GM18907 (cell line): ENCODE data around the gene NUBPL.
A peak's percentile ranks its signal among the peaks of the same experiment; 100 is the strongest.

Experiments
- ATAC-seq: cut with Tn5 transposase; IDR thresholded peaks from one replicate; pipeline ENCODE4 v1.9.1; 2021; ENCODE audit warnings: mild to moderate bottlenecking, moderate library complexity; ENCODE audit not compliant: unreplicated experiment

The NUBPL gene, protein sequence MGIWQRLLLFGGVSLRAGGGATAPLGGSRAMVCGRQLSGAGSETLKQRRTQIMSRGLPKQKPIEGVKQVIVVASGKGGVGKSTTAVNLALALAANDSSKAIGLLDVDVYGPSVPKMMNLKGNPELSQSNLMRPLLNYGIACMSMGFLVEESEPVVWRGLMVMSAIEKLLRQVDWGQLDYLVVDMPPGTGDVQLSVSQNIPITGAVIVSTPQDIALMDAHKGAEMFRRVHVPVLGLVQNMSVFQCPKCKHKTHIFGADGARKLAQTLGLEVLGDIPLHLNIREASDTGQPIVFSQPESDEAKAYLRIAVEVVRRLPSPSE

DNA sequence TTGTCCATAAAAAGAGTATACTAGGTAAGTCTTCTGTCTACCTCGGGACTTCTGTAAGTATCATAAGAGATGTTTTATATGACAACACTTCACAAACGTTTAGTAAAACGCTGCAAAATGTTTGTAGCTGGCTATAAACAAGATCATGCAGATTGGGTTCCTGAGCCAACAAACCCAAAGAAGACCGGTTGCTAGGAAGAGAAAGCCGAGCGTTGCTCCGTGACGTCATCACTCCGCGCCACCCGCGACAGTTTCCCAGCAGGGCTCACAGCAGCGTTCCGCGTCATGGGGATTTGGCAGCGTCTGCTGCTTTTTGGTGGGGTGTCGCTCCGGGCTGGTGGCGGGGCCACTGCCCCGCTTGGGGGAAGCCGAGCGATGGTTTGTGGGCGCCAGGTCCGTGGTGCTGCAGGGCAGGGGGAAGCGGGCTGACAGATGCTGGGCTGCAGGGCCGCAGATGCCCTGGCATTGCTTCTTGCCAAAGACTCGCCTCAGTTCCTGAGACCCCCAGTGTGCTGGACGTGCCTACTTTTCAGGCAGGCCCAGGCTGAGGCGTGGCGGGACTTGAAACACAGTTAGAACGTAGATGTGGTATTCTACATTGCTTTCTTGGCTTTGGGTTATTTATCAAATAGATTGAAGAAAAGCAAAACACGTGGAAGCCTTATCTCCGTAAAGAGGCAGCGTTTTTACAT, at the start of gene NUBPL:
Gene NUBPL (plus strand): TSS at position 250 of the 692 bp plus-strand sequence. CDS start 36 bp downstream, at position 286.
- ATAC-seq = peak; percentile 95

DNA sequence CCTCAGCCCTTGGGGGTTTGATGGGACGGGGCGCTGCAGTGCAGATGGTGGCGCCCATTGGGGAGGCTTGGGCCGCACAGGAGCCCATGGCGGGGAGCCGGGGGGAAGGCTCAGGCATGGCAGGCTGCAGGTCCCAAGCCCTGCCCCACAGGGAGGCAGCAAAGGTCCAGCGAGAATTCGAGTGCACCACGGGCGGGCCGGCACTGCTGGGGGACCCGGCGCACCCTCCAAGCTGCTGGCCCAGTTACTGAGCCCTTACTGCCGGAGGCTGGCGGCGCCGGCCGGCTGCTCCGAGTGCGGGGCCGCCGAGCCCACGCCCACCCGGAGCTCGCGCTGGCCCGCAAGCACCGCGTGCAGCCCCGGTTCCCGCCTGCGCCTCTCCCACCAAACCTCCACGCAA, 34.1 kb upstream of the NUBPL start:
- ATAC-seq = no peak

GRCh38 chr14:31527546-31527945, 33.7 kb upstream of the NUBPL start:
- no peak for ATAC-seq

- no peak for ATAC-seq
Observed at GRCh38 chr14:31529053-31529452, 32.2 kb upstream of the NUBPL start.

DNA sequence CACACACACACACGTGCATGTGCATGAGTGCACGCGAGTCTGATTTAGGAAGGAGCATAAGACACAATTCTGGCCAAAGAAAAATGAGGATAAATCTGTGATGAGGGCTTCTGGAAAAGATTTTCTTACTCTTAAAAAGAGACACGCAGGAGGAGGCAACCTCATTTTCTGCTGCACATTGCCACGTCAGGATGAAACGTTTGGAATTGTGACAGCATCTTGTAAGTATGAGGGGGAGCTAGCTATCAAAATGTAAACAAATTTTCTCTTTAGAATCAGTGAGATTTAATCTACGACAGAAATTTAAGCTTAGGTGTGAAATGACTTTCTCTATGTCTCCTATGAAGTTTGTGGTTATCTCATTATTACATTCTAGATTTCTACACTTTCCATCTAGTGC, 31.1 kb upstream of the NUBPL start:
- ATAC-seq = no peak

DNA sequence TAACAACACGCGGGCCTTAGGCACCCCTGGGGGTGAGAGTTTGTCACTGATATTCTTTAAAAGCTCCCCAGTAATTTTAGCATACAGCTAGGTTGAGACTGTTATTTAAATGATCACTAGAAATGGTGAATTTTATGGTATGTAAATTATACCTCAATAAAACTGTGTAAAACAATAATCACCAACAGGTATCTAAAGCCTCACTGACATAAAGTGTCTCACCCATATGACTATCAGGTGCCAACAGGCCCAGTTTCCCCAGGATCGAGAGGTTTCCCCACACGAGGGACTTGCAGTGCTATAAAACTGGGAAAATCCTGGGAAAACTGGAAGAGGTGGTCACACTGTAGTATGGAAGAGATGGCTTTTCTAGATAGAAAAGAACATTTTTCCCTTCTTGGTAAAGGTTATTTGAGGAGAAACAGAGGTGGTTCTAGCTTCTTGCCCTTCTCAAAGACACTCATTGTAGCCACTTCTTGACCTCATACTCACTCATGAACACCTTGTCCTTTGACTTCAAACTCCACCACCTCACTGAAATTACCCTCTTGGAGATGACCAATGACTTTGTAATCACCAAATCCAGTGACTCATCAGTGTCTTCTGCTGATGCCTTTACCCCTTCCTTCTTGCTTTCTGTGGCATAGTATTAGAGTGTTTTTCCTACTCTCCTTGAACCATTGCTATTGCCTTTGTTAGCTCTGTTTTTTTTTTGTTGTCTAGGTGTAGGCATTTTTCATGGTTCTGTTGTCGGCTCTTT, 24.8 kb upstream of the NUBPL start:
- ATAC-seq = no peak

DNA sequence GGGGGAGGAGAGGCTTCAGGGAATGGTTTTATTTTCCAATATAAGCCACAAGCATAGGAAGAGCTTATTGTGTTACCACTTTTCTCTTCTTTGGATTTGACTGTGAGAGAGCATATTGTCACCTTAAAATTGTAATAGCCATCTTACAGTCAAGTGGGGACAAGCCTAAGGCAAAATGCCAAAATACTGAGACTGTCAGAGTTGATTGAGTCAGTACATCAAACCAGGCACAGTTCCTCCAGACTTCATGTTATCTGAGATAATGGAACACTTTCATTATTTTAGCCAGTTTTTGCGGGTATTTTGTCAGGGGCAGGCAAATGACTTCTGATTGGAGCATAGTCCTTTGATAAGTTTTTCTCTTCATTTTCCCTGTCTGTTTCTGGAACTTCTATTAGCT, 19.5 kb upstream of the NUBPL start:
- no peak for ATAC-seq

GRCh38 chr14:31543969-31544799, 17.0 kb upstream of the NUBPL start:
- peak; percentile 68 for ATAC-seq

- ATAC-seq = no peak
Observed at GRCh38 chr14:31544816-31545215, 16.4 kb upstream of the NUBPL start.

DNA sequence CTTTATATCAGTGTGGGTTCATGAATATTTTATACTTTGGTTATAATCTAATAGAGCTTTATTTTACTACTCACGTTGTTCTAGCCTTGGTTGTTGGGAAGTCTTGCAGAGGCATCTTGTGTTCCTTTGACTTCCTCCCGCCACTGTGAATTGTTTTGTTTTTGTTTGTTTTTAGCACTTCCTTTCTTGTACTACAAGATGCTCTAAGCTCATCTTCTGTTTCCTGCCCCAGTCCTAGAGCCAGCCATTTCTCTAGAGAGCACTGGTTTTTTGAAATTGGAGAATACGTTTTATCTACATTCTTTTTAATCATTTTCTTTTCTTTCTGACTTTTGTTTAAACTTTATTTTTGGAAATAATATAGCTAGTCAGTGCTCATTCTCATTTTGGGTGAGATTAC, 15.9 kb upstream of the NUBPL start:
- ATAC-seq = no peak

DNA sequence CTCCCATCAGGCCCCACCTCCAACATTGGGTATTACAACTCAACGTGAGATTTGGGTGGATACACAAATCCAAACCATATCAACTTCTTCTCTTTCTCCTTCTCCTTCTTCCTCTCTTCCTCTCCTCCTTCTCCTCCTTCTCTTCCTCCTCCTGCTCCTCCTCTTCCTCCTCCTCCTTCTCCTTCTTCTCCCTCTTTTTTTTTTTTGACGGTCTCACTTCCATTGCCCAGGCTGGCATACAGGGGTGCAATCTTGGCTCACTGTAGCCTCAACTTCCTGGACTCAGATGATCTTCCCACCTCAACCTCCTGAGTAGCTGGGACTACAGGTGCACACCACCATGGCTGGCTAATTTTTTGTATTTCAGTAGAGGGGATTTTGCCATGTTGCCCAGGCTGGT, 11.4 kb upstream of the NUBPL start:
- ATAC-seq = no peak

GRCh38 chr14:31550589-31550988, 10.6 kb upstream of the NUBPL start:
- no peak for ATAC-seq

DNA sequence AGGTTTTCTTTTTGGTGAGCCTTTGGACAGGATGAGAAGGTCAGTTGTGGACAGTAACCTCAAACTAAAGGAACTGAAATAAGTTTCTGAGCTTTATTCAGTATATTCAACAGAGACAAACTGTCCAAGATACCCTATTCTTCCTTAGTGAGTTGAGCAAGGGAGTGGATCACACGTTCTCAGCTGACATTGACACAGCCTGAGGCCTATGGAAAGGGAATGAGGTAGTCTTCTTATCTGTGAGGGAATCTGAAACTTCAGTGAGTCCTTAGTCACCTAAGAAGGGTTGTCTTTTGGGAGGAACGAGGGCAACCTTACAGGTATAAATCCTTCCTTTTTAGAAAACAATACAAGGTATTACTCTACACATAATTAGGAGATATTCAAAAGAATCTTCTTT, 5.0 kb upstream of the NUBPL start:
- ATAC-seq = no peak

DNA sequence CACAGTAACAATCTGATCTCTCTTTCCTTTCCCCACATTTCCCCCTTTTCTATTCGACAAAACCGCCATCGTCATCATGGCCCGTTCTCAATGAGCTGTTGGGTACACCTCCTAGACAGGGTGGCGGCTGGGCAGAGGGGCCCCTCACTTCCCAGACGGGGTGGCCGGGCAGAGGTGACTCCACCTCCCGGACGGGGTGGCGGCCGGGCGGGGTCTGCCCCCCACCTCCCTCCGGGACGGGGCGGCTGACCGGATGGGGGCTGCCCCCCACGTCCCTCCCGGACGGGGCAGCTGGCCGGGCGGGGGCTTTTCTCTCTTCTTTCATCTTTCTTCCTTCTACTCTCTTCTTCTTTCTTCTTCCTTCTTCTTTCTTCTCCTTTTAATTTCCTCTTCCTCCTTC, 1.3 kb upstream of the NUBPL start:
- ATAC-seq = no peak

DNA sequence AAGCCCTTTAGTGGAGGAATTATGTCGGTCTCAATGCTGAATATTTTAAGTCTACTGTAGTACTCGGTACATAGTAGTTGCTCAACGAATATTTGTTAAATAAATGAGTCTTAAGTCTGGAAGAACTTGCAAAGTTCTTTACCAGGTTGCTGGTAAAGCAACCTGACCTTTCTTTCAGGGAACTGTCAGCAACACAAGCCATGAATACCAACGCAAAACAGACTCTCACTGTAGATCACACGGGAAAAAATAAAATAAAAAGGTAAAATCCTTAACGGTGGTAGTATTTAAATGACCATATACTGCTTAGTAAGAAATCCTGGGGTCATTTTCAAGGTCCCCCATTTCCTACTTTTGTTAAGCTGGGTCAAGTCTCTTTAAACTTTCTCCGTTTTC, 447 bp upstream of the NUBPL start:
- ATAC-seq = peak; percentile 14

DNA sequence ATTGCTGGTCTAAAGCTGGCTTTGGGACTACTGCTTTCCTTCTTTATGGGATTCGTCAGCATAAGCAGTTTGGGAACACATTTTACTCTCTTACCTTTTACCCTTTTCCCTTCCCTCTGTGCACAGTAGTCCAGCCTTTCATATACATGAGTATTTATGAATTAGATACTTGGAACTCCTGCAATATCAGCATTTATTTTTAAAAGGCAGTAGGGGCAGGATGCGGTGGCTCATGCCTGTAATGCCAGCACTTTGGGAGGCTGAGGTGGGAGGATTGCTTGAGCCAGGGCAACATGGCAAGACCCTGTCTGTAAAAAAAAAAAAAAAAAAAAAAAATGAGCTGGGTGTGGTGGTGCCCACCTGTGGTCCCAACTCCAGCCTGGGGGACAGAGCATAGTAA, 3.0 kb downstream of the NUBPL start:
- no peak for ATAC-seq

- no peak for ATAC-seq
Observed at GRCh38 chr14:31566456-31566855, 5.3 kb downstream of the NUBPL start.

DNA sequence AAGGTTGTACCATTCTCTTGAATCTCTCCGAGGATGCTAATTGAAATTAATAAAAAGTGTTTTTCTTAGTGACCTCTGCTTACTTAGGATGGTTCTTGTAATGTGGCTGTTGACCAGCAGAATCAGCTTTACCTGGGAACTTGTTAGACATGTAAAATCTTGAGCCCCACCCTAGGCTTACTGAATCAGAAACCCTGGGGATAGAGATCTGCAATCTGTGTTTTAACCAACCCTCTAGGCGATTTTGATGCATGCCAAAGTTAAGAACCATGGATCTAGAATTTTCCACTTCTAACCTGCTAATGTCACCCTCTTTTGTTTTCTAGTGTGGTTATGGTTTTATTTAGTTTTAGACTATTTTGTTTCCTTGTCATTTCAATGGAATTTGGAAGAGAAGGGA, 6.5 kb downstream of the NUBPL start:
- ATAC-seq = no peak

GRCh38 chr14:31568161-31568560, 7.0 kb downstream of the NUBPL start:
- no peak for ATAC-seq

DNA sequence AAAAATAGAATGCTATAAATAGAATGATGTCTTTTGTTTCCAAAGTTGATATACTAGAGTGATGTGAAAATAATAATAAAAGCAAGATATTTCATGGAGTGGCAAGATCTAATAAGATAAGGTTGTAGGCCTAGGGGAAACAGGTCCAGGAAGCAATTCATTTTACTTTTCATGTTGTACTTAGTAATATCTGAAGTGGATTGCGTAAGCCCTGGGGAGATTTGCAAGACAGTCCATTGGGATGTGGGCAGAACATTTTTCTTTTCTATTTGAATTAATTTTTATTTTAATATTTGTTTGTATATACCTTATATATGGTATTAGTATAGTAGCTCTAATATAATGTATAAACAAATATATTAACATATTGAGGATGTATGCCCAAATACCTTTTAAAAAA, 7.5 kb downstream of the NUBPL start:
- no peak for ATAC-seq

GRCh38 chr14:31572955-31573354, 11.8 kb downstream of the NUBPL start:
- ATAC-seq = no peak
